ENCODE measurements around the gene GOLGB1.

- TF ChIP-seq CTCF (conservative IDR thresholded peaks at IDR 0.05 in 1 of 2, IDR thresholded peaks at IDR 0.05 in 1 of 2; ENCODE audit: extremely low read depth in 1 of 2, insufficient read depth in 1 of 2, low read depth in 1 of 2, low read length in 2 of 2) (no peak), EZH2 (IDR thresholded peaks at IDR 0.05; ENCODE audit: borderline replicate concordance, low read length) (no peak)
Observed at GRCh38 chr3:121758727-121759450, 9.3 kb upstream of the GOLGB1 start.
